Omental fat pad (tissue), 4 donors: ENCODE measurements around the gene KCNMB1. TPM values are rescaled to one million over a fixed set of nuclear protein-coding genes. Genes with fewer than 3 reads are reported as not detected.
"Not testable (repeated sequence)": the region's sequence is repeated elsewhere in the genome, so short reads cannot be mapped to it uniquely, and the experiment has no call there.

ENCODE experiments used
- ATAC-seq: fragments of 150-250 bp; one replicate; pipeline ENCODE4 v1.9.1; 2016; ENCODE audit warnings: mild to moderate bottlenecking, moderate library complexity; ENCODE audit not compliant: low FRiP score
- DNase-seq: peaks from one replicate; pipeline ENCODE4 v3.0.0-alpha.2; 2019; ENCODE audit warnings: low spot score
- CTCF ChIP-seq, 3 donors: fragments of 450-650 bp; IDR thresholded peaks; one replicate each; pipeline ENCODE4 v1.5.1; 2016 to 2017; ENCODE audit warnings: antibody characterized with exemption in 3 of 3, mild to moderate bottlenecking in 3 of 3, moderate library complexity in 2 of 3
- total RNA-seq, 4 donors: library from RNA; depleted of rRNA; stranded (reverse); fragments of >200 nt; gene quantifications; one replicate each; pipeline ENCODE4 v1.1.0, GENCODE V29; 2016

KCNMB1 gene
- total RNA-seq, 4 donors from 2014 or later: 0.19 to 1.9 (median 0.46) TPM

DNA sequence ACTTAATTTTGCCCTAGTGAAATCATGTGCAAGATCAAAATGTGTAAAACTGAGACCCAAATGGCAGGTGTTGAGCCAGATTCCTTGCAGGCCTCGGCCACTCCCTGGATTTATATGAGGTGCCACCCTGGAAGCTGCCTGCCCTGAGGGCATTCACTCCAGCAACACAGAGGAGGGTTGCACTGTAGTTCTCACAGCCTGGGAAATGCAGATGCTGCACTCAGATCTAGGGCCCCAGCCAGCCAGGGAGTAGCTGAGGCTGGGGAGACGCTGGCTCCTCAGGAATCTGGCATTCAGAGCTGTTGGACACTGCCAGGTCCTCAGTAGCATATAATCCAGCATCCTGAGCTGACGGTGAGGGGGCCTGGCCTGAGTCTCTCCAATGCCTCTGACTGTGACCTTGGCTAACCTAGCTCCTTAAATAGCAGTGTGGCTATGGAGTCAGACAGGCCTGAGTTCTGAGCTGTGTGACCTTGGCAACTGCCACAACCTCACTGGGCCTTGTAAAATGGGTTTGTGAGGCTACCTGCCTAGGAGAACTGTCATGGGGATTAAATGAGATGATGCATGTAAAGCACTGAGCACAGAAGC, 8.7 kb downstream of the KCNMB1 start:
- TF ChIP-seq CTCF (IDR thresholded peaks at IDR 0.05): no peak
- DNase-seq: no peak
- no peak for ATAC-seq

- no peak for DNase-seq
- TF ChIP-seq CTCF (IDR thresholded peaks at IDR 0.05): no peak
- ATAC-seq: no peak
Measured at GRCh38 chr5:170378740-170379139, 10.4 kb downstream of the KCNMB1 start.

GRCh38 chr5:170377027-170377426, 12.1 kb downstream of the KCNMB1 start:
- no peak for ATAC-seq
- no peak for DNase-seq
- no peak for TF ChIP-seq CTCF (IDR thresholded peaks at IDR 0.05)

GRCh38 chr5:170376526-170376925, 12.6 kb downstream of the KCNMB1 start:
- not testable (repeated sequence) for DNase-seq, ATAC-seq

- DNase-seq: no peak
- TF ChIP-seq CTCF (IDR thresholded peaks at IDR 0.05): no peak
Measured at GRCh38 chr5:170375283-170375682, 13.9 kb downstream of the KCNMB1 start.

GRCh38 chr5:170372971-170373370, 16.2 kb downstream of the KCNMB1 start:
- DNase-seq: no peak
- TF ChIP-seq CTCF (IDR thresholded peaks at IDR 0.05): no peak
- ATAC-seq: no peak

More at GRCh38 chr5:170375283-170375682, 13.9 kb downstream of the KCNMB1 start:
- no peak for ATAC-seq

DNA sequence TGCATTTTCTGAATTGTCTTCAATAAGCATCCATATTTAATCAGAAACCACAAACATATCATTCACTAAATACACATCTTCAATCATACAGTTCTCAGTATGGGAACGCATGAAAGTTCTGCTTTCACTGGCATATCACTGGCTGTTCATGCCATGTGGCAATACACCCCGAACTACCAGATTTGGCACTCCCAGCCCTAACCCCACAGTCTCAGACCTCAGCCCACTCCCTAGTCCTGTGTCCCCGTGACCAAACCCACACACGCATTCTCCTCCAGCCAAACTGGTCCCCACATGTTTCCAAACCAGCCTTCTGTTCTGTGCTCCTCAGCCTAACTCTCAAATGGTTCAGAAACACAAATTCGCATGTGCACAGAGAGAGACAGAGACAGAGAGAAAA, 20.6 kb downstream of the KCNMB1 start:
- ATAC-seq (no peak), DNase-seq (no peak)
- no peak for TF ChIP-seq CTCF (IDR thresholded peaks at IDR 0.05)
